ENCODE results near the gene MAEA. TPM values are rescaled to one million over a fixed set of nuclear protein-coding genes. Genes with fewer than 3 reads are reported as not detected.

MAEA gene
- polyA plus RNA-seq, 1 experiment = 73.3 TPM

DNA sequence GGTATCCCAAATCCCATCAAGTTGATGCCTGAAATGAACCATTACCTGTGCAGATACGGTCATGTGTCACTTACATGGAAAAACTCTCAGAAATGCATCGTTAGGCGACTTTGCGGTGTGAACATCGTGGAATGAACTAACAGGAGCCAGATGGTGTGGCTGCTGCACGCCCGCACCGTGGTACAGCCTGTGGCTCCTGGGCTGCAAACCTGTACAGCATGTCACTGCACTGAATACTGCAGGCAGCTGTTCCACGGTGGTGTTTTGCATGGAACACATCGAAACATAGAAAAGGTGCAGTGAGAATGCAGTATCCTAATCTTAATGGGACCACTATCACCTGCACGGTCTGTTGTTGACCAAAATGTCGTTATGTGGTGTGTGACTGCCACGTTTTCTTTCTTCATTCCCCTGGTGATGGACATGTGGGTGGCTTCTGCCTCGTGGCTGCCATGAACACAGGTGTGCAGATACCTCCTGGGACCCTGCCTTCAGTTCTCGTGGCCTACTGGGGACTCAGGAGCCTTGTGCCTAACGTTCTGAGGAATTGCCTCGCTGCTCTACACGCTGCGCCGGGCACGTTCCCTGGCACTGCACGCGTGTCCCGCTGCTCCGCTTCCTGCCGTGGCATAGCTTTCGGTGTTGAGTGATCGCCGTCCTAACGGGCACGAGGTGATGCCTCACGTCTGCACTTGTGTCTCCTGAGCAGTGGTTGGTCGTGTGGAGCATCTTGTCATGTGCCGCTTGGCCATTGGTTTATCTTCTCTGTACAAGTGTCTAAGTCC is 18.5 kb downstream of the MAEA start:
- TF ChIP-seq, protein P1, sequence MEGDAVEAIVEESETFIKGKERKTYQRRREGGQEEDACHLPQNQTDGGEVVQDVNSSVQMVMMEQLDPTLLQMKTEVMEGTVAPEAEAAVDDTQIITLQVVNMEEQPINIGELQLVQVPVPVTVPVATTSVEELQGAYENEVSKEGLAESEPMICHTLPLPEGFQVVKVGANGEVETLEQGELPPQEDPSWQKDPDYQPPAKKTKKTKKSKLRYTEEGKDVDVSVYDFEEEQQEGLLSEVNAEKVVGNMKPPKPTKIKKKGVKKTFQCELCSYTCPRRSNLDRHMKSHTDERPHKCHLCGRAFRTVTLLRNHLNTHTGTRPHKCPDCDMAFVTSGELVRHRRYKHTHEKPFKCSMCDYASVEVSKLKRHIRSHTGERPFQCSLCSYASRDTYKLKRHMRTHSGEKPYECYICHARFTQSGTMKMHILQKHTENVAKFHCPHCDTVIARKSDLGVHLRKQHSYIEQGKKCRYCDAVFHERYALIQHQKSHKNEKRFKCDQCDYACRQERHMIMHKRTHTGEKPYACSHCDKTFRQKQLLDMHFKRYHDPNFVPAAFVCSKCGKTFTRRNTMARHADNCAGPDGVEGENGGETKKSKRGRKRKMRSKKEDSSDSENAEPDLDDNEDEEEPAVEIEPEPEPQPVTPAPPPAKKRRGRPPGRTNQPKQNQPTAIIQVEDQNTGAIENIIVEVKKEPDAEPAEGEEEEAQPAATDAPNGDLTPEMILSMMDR (IDR thresholded peaks at IDR 0.05; ENCODE audit: low read depth, low read length) = no peak
- no peak overlapping the region for H3K27ac ChIP-seq (ENCODE audit: low read depth, low read length)
- DNase-seq (ENCODE audit: low read depth, low spot score) = no peak
- H3K4me3 ChIP-seq (ENCODE audit: low read depth, low read length) = no peak overlapping the region
- POLR2A ChIA-PET = interaction anchor here (1.3 to 1.9 kb wide), 3 partner anchors 7 to 298 kb away, joined by 4 to 17 read pairs (median 5); partner anchors contain the start of gene MAEA
- CTCF ChIA-PET = interaction anchor here (1.7 kb wide), 1 partner anchor 177 kb away, joined by 8 read pairs; no protein-coding TSS in a partner anchor
- no peaks in the 10 kb centered on the region for H3K27me3 ChIP-seq (ENCODE audit: control insufficient read depth, insufficient read depth, low read length)
- peaks cover 18% of the 10 kb centered on the region for H3K9me3 ChIP-seq (ENCODE audit: control insufficient read depth, insufficient read depth, low read length)

DNA sequence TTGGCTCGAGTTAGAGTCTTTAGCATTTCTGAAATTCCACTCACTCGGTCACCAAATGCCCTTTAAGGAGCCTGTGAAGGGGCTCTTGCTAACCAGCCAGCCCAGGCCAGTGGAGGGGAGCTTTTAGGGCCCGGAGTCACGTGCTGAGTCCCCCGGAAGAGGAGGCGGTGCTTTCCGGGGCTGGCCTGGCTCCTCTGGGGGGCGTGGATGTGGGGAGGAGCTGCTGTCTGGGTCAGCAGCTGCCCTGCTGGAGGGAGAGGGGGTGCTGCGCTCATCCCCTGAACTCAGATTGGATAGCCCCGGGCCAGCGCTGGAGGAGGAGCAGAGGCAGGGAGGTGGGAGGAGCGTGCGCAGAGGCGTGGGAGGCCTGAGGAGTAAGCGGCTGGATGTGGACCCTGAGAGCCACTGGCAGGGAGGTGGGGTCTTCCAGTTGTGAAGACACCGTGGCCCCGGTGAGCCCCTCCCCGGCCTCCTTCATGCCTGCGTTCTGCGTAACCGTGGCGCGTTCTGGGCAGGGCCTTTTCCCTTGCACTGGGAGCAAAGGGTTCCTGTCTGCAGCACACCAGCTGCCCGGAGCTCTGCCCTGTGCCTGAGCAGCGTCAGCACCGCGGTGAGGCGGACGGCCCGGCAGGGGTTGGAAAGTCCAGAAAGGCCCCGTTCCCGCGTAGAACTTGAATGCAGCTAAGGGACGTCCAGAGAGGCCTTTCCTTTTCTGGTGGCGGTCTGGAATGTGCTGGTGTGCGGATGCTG is 19.7 kb downstream of the MAEA start:
- Histone ChIP-seq H3K27me3 (ENCODE audit: control insufficient read depth, insufficient read depth, low read length) (no peaks in the 10 kb centered on the region), H3K9me3 (ENCODE audit: control insufficient read depth, insufficient read depth, low read length) (peaks cover 18% of the 10 kb centered on the region), H3K4me3 (ENCODE audit: low read depth, low read length) (peak overlapping the region; percentile 63), H3K27ac (ENCODE audit: low read depth, low read length) (peak overlapping the region; percentile 87)
- ChIA-PET POLR2A (interaction anchor here (0.9 to 1.9 kb wide), 4 partner anchors 9 to 299 kb away, joined by 4 to 17 read pairs (median 5); partner anchors contain the start of genes MAEA and UVSSA), CTCF (interaction anchor here (1.7 kb wide), 1 partner anchor 178 kb away, joined by 8 read pairs; no protein-coding TSS in a partner anchor)
- DNase-seq (ENCODE audit: low read depth, low spot score) = peak; percentile 84
- TF ChIP-seq, protein P1 (IDR thresholded peaks at IDR 0.05; ENCODE audit: low read depth, low read length) = 0 out of 2 replicates have a peak, but pooled peaks have one; percentile 2

DNA sequence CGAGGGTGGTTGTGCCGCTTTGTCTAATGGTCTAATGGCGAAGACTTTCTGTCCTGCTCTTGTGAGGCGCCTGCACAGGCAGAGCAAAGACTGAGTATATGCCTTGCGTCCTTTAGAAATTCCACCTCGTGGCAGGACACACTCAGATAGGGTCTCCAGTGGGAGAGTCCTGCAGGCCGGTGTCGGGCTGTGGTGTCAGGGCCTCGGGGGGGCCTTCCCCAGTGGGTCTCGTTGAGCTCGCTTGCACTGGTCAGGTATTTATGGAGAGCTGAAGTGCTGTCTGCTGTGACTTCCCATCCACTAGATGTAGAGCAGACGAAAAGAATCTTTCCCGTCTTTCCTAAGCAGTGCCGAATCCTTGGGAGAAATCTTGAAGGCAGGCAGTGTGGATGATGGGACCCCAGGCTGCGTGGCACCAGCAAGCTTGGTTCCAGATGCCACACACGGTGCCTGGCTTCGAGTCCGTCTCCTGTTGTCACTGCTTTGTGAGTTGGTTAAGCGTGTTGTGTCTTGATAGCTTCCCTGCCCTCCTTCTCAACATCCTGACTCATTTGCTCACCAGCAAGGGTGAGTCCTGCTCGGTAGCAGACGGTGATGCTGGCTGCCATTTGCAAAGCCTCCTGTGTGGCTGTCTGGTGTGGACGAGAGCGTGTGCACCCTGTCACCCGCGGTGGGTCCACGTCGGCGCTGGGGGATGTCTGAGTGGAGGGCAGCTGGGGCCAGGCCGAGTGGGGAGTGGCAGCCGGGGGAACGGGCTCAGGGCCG is 20.5 kb downstream of the MAEA start:
- peak overlapping the region; percentile 87 for H3K27ac ChIP-seq (ENCODE audit: low read depth, low read length)
- H3K9me3 ChIP-seq (ENCODE audit: control insufficient read depth, insufficient read depth, low read length) = peaks cover 21% of the 10 kb centered on the region
- TF ChIP-seq, protein P1 (IDR thresholded peaks at IDR 0.05; ENCODE audit: low read depth, low read length) = no peak
- DNase-seq (ENCODE audit: low read depth, low spot score) = no peak
- H3K27me3 ChIP-seq (ENCODE audit: control insufficient read depth, insufficient read depth, low read length) = no peaks in the 10 kb centered on the region
- peak overlapping the region; percentile 63 for H3K4me3 ChIP-seq (ENCODE audit: low read depth, low read length)
- CTCF ChIA-PET = interaction anchor here (1.7 kb wide), 1 partner anchor 179 kb away, joined by 8 read pairs; no protein-coding TSS in a partner anchor
- POLR2A ChIA-PET = no interaction called here

DNA sequence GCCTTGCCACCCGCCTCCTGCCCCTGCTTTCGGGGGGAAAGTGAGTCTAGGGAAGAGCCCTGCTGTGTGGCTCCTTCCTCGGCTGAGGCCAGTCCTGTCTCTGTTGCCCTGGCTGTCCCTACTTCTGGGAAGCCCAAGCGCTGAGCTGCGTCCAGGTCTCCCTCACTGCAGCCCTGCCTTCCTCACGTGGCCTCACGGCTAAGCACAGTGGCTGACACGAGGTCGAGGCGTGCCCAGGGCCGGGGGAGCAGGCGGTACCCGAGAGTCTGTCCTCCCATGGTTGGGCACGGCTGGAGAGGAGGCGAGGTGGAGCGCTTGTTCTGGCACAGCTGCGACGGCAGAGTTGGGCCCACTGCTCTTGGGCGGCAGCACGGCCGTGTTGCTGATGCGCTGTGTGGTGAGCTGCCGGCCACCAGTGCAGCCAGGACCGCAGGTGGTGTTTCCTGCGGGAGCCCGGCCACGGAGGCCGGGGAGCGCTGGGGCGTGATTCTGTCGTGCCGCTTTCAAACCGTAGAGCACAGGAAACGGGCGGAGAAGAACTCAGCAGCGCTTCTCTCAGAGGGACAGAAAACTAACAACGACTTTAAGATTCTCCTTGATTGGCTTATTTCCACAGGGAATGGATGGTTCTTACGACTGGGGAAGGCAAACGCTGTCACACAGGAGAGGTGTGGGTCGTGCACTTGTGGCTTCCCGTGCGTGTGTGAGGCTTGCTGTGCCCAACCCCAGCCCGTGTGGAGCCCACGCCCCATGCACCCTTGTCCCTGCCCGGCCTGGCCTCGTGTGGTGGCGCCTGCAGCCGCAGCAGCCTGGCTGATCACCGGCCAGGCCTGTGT is 21.3 kb downstream of the MAEA start:
- H3K9me3 ChIP-seq (ENCODE audit: control insufficient read depth, insufficient read depth, low read length) = peaks cover 24% of the 10 kb centered on the region
- no peak for DNase-seq (ENCODE audit: low read depth, low spot score)
- ChIA-PET POLR2A (no interaction called here), CTCF (no interaction called here)
- no peak overlapping the region for H3K27ac ChIP-seq (ENCODE audit: low read depth, low read length)
- TF ChIP-seq, protein P1 (IDR thresholded peaks at IDR 0.05; ENCODE audit: low read depth, low read length) = no peak
- no peaks in the 10 kb centered on the region for H3K27me3 ChIP-seq (ENCODE audit: control insufficient read depth, insufficient read depth, low read length)
- H3K4me3 ChIP-seq (ENCODE audit: low read depth, low read length) = no peak overlapping the region
